ENCODE measurements around the gene RRP15.

The RRP15 gene

GRCh38 chr1:218339267-218339831, 54.3 kb downstream of the RRP15 start:
- DNase-seq, result peak in 1 of 58 donors; percentile 31

- DNase-seq, result no peak
These were observed 56.2 kb downstream of the RRP15 start for GRCh38 chr1:218341325-218341724.

GRCh38 chr1:218342091-218342490, 57.0 kb downstream of the RRP15 start:
- DNase-seq, result no peak

GRCh38 chr1:218344814-218345672, 60.0 kb downstream of the RRP15 start, which contains the start of gene TGFB2:
TSS of gene TGFB2 (plus strand) at chr1:218345336. CDS start at chr1:218346702, 1,366 bp downstream.
- peak in 40 of 58 donors; percentile 12 to 80 (median 46) for DNase-seq

GRCh38 chr1:218345673-218346390, 60.7 kb downstream of the RRP15 start:
- peak in 43 of 58 donors; percentile 28 to 80 (median 49) for DNase-seq

GRCh38 chr1:218346391-218347204, 61.5 kb downstream of the RRP15 start:
- DNase-seq, result peak in 15 of 58 donors; percentile 15 to 47 (median 26)

- DNase-seq, result peak in 22 of 58 donors; percentile 8 to 57 (median 30)
These were observed 62.2 kb downstream of the RRP15 start for GRCh38 chr1:218347336-218347722.

- DNase-seq, result peak in 4 of 58 donors; percentile 11 to 52 (median 33)
These were observed 62.9 kb downstream of the RRP15 start for GRCh38 chr1:218347723-218348627.

- DNase-seq, result peak in 1 of 58 donors; percentile 38
These were observed 63.6 kb downstream of the RRP15 start for GRCh38 chr1:218348628-218349071.

- DNase-seq, result no peak
These were observed 64.4 kb downstream of the RRP15 start for GRCh38 chr1:218349348-218350034.

GRCh38 chr1:218350035-218350525, 65.0 kb downstream of the RRP15 start:
- no peak for DNase-seq

- DNase-seq, result peak in 2 of 58 donors; percentile 7 to 8
These were observed 65.7 kb downstream of the RRP15 start for GRCh38 chr1:218350801-218351266.

- peak in 3 of 58 donors; percentile 3 to 24 (median 9) for DNase-seq
These were observed 66.4 kb downstream of the RRP15 start for GRCh38 chr1:218351391-218352074.

- DNase-seq, result no peak
These were observed 67.0 kb downstream of the RRP15 start for GRCh38 chr1:218352075-218352438.

GRCh38 chr1:218353656-218354055, 68.6 kb downstream of the RRP15 start:
- DNase-seq, result no peak

GRCh38 chr1:218355278-218355677, 70.2 kb downstream of the RRP15 start:
- DNase-seq, result no peak

- no peak for DNase-seq
These were observed 72.3 kb downstream of the RRP15 start for GRCh38 chr1:218357211-218357892.

- no peak for DNase-seq
These were observed 72.8 kb downstream of the RRP15 start for GRCh38 chr1:218357893-218358232.
